Activated CD8-positive, alpha-beta memory T cell treated with anti-CD3 and anti-CD28 coated beads for 4 hours (primary cell): ENCODE results near the gene COX7A2L.

Source experiments
- DNase-seq, 2 donors: peaks; one replicate each; pipeline ENCODE4 v3.0.0-alpha.2; 2020; ENCODE audit warnings: low read depth in 2 of 2

The COX7A2L gene

DNA sequence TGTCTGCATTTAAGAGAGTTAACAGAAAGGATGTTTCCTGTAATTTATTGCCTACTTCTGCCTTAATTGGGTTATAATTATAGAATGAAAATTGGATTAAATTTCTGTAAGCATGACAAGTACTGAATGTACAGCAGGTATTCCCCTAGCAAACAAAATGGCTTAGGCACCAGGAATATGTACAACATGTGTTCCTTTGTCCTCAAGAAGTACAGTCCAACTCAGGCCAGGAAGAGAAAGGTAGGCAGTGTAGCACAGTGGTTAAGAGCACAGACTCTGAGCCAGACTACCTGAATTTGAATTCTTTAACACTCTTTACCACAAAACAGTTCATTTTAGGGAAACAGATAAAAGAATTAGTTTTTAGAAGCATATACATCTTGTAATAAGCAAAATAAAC lies 43.1 kb downstream of the COX7A2L start:
- DNase-seq, result no peak

GRCh38 chr2:42317486-42317885 lies 43.5 kb downstream of the COX7A2L start:
- no peak for DNase-seq

DNA sequence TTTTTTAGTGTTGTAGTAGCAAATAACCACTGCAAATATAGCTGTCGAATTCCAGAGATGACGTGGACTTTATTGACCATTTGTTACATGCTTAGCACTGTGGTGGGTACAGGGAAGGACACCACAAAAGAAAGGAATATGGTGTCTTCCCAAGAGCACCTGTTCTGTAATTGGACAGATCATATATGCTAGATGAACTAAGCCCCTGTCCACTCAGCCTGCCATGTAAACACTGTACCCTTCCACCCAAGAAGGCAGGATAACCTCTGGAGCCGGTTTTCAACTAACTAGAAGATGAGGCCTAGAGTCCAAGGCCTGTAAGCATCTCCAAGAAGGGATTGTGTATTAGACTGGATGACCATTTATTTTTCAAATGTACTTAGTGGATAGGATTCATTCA lies 44.1 kb downstream of the COX7A2L start:
- DNase-seq, result no peak

DNA sequence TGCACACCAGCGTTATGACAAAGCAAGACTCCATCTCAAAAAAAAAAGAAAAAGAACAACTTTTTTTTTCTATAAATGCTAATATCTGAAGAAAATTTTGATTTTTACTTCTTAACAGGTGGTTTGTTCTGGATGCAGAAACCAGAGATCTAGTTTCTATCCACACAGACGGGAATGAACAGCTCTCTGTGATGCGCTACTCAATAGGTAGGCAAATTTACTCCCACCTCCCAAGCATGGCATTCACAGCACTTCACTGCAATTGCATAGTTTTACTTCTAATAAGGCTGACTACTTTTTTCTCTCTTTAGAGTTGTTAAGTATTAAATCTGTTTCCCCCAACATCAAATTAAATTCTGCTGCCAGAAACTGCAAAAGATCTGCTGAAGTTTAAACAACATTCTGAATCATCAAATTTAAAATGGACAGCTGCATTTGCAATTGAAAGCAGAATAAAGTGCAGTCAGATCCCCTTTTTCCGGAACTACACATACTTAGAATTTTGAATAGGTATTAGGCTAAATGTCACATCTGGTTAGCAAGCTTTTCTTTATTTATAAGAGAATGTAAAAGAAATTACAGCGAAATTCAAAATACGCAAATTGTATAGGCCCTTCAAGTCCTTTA lies 45.1 kb downstream of the COX7A2L start:
- DNase-seq, result no peak

DNA sequence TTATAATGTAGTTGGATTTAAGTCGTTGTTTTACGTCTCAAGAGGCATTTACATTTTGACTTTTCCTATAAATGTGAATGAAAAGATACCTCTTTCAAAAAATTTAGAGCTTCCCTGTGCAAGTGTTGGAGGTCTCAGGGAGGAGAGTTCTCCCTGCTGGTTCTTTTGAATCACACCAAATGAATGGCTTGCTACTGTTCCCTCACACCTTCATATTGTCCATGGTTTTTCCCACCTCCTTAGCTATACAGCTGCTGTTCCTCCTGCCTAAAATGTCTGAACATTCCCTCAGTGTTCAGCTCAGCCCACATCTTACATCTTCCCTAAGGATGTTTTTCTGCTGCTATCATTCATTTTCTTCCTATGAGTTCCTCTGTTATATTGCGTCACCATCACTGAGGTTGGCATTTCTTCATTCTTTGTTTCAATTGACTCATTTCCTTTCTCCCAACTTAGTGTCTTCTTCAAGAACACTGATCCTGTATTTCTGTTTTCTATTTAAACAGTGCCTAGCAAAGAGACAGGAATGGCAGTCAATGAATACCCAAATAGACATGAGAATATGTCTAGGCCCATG lies 46.0 kb downstream of the COX7A2L start:
- DNase-seq, result no peak

- DNase-seq, result no peak
Observed at GRCh38 chr2:42312106-42312505, 48.9 kb downstream of the COX7A2L start.

DNA sequence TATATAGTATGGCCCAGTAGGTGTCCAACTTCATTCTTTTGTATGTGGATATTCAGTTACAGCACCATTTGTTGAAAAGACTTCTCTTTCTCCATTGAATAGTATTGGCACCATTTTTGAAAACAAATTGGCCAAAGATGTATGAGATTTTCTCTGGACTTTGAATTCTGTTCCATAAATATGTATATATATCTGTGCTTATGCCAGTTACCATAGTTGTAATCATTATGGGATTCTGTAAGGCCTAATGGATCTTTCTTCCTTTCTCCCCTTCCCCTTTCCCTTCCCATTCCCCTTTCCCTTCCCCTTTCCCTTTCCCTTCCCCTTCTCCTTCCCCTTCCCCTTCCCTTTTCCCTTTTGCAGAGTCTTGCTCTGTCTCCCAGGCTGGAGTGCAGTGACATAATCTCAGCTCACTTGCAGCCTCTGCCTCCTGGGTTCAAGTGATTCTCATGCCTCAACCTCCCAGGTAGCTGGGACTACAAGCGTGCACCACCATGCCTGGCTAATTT lies 51.0 kb downstream of the COX7A2L start:
- no peak for DNase-seq

GRCh38 chr2:42309366-42309765 lies 51.7 kb downstream of the COX7A2L start:
- DNase-seq, result no peak

DNA sequence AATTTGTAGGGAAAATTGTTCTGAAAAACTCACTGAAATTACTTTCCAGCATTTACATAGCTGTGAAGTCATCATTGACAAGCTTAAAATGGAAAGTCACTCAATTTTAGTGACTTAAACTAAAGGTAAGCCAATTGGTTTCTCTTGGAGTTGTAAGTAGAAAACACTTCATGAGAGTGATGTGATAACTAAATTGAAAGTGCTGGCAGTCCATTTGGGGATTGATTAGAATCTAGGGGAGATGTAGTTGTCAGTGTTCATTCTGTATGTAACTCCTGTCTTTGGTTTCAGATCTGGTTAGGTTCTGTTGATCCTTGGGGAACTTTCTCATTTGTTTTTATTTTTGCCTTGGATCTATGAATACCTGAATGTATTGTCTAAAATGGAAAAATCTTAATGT lies 53.8 kb downstream of the COX7A2L start:
- DNase-seq, result no peak

DNA sequence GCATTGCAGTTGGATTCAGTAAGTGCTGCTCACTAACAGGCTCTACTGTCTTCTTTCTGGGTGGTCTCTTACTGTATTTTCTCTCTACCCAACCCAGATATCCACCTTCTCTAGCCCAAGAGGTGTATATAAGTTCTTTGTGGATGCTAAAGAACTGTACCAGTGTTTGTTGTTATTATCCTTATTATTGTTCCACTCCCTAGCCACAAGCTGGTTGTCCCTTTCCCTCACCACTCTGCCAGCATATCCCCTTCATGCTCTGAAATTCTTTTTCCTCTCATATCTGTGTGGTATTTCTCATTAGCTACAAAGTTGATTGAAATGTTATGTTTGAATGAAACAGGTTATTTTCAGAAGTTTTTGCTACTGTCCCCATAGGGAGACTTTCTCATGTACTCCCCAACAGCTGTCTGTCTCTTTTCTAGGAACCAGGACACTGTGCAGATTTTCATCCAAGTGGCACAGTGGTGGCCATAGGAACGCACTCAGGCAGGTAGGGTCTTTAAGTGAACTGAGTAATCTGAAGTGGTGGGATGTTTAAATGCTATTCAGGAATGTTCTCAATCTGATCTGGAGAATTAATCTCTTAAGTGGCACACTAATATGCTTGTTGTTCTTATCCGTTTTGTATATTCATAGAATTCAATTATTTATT lies 56.8 kb downstream of the COX7A2L start:
- DNase-seq, result no peak

DNA sequence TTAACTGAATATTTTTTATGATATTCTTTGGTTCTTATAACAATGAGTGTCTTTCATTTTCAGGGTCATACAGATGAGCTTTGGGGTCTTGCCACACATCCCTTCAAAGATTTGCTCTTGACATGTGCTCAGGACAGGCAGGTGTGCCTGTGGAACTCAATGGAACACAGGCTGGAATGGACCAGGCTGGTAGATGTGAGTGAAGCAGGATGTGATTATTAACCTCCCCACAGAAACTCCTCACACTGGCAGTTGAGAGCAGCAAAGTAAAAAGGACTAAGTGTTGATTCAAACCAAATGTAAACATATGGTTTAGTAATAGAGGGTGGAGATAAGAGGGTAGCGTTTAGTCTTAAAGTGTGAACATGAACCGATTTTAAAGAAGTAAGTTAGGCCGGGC lies 57.8 kb downstream of the COX7A2L start:
- DNase-seq, result no peak

DNA sequence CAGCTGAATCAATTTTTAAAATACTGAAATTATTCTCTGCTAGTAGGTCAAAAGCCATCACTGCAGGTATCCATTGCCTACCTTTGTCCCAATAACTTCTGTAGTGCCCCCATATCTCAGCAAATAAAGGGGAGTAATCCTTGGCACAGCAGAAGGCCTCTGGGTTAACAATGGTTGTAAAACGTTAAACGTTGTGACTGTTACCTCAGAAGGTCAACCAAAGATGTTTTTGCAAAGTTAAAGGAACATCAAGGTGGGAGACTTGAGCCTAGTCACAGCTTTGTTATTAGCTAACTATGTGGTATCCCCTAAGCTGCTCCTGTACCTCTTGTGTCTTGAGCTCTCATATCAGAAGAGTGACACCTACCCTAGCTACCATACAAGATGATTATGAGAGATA lies 60.5 kb downstream of the COX7A2L start:
- no peak for DNase-seq
